ENCODE data around the gene DQX1.

Gene DQX1

DNA sequence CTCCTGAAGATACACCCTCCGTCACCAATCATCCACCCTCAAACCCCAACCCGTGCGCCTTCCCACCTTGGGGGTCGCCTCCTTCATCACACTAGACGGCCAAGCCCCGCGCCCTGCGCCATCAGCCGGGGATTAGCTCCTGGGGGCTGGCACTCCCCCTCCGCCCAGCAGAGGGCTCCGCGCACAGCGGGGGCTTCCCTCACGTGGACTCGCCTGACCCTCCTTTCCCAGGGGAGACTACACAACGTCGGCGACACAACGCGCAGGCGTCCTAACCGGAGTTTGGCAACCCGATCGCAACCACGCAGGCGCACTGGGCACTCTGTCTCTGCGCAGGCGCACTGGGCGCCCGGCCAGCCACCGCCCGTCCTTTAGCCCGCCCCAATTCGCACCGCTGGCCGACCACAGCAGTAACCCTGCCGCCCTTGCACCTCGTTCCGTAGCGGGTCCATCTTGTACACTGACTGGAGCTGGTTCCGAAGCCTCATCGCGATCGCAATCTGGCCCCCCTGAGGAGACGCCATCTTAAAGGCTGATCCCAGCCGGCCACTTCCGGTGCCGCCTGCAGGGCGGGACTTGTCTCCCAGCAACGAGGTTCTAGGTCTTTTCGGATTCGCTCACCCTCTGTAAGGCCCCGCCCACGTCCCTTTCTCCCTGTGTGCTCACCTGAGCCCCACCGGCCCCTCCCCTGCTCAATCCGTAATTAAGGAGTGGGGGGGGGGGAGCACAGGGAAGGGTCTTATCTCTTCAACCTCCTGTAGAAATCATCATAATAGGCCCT lies 18.7 kb downstream of the DQX1 start, which contains the start of gene PCGF1:
PCGF1 (minus strand) TSS at position 551 of the 781 bp plus-strand sequence; CDS start at position 524, 27 bp downstream.
- Histone ChIP-seq H3K4me1 (ENCODE audit: control insufficient read depth, insufficient read depth, low read length) (peaks cover 4% of the 10 kb centered on the region; the same call in 1 of the 2 replicates), H3K4me3 (ENCODE audit: low read depth, low read length) (peak within 1 kb of the TSS; percentile 100), H3K27ac (ENCODE audit: extremely low read depth, low read depth, low read length) (peak within 1 kb of the TSS; percentile 96), H3K36me3 (ENCODE audit: control insufficient read depth in 2 of 2, insufficient read depth in 1 of 2, low read length in 2 of 2) (peaks cover 4 to 20% of the 10 kb centered on the region in 2 experiments; a peak in 2 of 3 replicates), H3K9me3 (ENCODE audit: control insufficient read depth, insufficient read depth, low read depth, low read length) (no peaks in the 10 kb centered on the region)
- ChIA-PET CTCF (interaction anchor here (0.9 to 1.2 kb wide), 2 partner anchors 25 to 73 kb away, joined by 4 read pairs; no protein-coding TSS in a partner anchor), POLR2A (interaction anchor here (0.5 to 3.3 kb wide), 10 partner anchors 13 to 49 kb away, joined by 3 to 18 read pairs (median 5); partner anchors contain the start of genes AUP1, CCDC142, DQX1 and HTRA2)
- TF ChIP-seq GLIS2 (tag by site-specific recombination; IDR thresholded peaks at IDR 0.05), result peak; percentile 98
- TF ChIP-seq ZNF600 (tag by site-specific recombination; IDR thresholded peaks at IDR 0.05), result peak; percentile 64
- no peak for TF ChIP-seq ZNF785 (tag by site-specific recombination; IDR thresholded peaks at IDR 0.05)
- TF ChIP-seq ZFP37 (tag by site-specific recombination; IDR thresholded peaks at IDR 0.05), result peak; percentile 79; the same call in 1 of the 2 replicates
- TF ChIP-seq, protein P1, sequence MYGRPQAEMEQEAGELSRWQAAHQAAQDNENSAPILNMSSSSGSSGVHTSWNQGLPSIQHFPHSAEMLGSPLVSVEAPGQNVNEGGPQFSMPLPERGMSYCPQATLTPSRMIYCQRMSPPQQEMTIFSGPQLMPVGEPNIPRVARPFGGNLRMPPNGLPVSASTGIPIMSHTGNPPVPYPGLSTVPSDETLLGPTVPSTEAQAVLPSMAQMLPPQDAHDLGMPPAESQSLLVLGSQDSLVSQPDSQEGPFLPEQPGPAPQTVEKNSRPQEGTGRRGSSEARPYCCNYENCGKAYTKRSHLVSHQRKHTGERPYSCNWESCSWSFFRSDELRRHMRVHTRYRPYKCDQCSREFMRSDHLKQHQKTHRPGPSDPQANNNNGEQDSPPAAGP (tag by site-specific recombination; IDR thresholded peaks at IDR 0.05), result peak; percentile 95
- peak; percentile 55; the same call in 1 of the 2 replicates for TF ChIP-seq ZNF561 (tag by site-specific recombination; IDR thresholded peaks at IDR 0.05; ENCODE audit: borderline replicate concordance)
- TF ChIP-seq ZNF341 (tag by site-specific recombination; IDR thresholded peaks at IDR 0.05; ENCODE audit: low read depth), result 0 out of 2 replicates have a peak, but pooled peaks have one; percentile 24
- TF ChIP-seq, protein P2, sequence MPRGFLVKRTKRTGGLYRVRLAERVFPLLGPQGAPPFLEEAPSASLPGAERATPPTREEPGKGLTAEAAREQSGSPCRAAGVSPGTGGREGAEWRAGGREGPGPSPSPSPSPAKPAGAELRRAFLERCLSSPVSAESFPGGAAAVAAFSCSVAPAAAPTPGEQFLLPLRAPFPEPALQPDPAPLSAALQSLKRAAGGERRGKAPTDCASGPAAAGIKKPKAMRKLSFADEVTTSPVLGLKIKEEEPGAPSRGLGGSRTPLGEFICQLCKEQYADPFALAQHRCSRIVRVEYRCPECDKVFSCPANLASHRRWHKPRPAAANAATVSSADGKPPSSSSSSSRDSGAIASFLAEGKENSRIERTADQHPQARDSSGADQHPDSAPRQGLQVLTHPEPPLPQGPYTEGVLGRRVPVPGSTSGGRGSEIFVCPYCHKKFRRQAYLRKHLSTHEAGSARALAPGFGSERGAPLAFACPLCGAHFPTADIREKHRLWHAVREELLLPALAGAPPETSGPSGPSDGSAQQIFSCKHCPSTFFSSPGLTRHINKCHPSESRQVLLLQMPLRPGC (tag by site-specific recombination; IDR thresholded peaks at IDR 0.05), result peak; percentile 37; the same call in 1 of the 2 replicates
- TF ChIP-seq, protein P3, sequence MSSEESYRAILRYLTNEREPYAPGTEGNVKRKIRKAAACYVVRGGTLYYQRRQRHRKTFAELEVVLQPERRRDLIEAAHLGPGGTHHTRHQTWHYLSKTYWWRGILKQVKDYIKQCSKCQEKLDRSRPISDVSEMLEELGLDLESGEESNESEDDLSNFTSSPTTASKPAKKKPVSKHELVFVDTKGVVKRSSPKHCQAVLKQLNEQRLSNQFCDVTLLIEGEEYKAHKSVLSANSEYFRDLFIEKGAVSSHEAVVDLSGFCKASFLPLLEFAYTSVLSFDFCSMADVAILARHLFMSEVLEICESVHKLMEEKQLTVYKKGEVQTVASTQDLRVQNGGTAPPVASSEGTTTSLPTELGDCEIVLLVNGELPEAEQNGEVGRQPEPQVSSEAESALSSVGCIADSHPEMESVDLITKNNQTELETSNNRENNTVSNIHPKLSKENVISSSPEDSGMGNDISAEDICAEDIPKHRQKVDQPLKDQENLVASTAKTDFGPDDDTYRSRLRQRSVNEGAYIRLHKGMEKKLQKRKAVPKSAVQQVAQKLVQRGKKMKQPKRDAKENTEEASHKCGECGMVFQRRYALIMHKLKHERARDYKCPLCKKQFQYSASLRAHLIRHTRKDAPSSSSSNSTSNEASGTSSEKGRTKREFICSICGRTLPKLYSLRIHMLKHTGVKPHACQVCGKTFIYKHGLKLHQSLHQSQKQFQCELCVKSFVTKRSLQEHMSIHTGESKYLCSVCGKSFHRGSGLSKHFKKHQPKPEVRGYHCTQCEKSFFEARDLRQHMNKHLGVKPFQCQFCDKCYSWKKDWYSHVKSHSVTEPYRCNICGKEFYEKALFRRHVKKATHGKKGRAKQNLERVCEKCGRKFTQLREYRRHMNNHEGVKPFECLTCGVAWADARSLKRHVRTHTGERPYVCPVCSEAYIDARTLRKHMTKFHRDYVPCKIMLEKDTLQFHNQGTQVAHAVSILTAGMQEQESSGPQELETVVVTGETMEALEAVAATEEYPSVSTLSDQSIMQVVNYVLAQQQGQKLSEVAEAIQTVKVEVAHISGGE (tag by site-specific recombination; conservative IDR thresholded peaks at IDR 0.05; ENCODE audit: low read depth), result no peak
- TF ChIP-seq, protein P4, sequence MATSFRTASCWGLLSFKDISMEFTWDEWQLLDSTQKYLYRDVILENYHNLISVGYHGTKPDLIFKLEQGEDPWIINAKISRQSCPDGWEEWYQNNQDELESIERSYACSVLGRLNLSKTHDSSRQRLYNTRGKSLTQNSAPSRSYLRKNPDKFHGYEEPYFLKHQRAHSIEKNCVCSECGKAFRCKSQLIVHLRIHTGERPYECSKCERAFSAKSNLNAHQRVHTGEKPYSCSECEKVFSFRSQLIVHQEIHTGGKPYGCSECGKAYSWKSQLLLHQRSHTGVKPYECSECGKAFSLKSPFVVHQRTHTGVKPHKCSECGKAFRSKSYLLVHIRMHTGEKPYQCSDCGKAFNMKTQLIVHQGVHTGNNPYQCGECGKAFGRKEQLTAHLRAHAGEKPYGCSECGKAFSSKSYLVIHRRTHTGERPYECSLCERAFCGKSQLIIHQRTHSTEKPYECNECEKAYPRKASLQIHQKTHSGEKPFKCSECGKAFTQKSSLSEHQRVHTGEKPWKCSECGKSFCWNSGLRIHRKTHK (tag by site-specific recombination; IDR thresholded peaks at IDR 0.05), result no peak
- 0 out of 2 replicates have a peak, but pooled peaks have one; percentile 43 for TF ChIP-seq TRIM28 (IDR thresholded peaks at IDR 0.05; ENCODE audit: borderline replicate concordance, low read length)
- peak; percentile 51; the same call in 1 of the 2 replicates for TF ChIP-seq ZNF394 (tag by site-specific recombination; IDR thresholded peaks at IDR 0.05; ENCODE audit: borderline replicate concordance)
- peak; percentile 98 for TF ChIP-seq ZBTB8A (tag by site-specific recombination; IDR thresholded peaks at IDR 0.05)
- TF ChIP-seq, protein P5, sequence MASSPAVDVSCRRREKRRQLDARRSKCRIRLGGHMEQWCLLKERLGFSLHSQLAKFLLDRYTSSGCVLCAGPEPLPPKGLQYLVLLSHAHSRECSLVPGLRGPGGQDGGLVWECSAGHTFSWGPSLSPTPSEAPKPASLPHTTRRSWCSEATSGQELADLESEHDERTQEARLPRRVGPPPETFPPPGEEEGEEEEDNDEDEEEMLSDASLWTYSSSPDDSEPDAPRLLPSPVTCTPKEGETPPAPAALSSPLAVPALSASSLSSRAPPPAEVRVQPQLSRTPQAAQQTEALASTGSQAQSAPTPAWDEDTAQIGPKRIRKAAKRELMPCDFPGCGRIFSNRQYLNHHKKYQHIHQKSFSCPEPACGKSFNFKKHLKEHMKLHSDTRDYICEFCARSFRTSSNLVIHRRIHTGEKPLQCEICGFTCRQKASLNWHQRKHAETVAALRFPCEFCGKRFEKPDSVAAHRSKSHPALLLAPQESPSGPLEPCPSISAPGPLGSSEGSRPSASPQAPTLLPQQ (tag by site-specific recombination; IDR thresholded peaks at IDR 0.05), result peak; percentile 50; the same call in 1 of the 2 replicates
- peak; percentile 92 for TF ChIP-seq GLIS1 (tag by site-specific recombination; IDR thresholded peaks at IDR 0.05)
- no peak for TF ChIP-seq ZNF514 (tag by site-specific recombination; IDR thresholded peaks at IDR 0.05)
- TF ChIP-seq, protein P6, sequence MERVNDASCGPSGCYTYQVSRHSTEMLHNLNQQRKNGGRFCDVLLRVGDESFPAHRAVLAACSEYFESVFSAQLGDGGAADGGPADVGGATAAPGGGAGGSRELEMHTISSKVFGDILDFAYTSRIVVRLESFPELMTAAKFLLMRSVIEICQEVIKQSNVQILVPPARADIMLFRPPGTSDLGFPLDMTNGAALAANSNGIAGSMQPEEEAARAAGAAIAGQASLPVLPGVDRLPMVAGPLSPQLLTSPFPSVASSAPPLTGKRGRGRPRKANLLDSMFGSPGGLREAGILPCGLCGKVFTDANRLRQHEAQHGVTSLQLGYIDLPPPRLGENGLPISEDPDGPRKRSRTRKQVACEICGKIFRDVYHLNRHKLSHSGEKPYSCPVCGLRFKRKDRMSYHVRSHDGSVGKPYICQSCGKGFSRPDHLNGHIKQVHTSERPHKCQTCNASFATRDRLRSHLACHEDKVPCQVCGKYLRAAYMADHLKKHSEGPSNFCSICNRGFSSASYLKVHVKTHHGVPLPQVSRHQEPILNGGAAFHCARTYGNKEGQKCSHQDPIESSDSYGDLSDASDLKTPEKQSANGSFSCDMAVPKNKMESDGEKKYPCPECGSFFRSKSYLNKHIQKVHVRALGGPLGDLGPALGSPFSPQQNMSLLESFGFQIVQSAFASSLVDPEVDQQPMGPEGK (tag by site-specific recombination; IDR thresholded peaks at IDR 0.05), result peak; percentile 95
- no peak for TF ChIP-seq GLI2 (tag by site-specific recombination; IDR thresholded peaks at IDR 0.05; ENCODE audit: borderline replicate concordance, low read depth)
- TF ChIP-seq ZNF2 (tag by site-specific recombination; IDR thresholded peaks at IDR 0.05), result peak; percentile 84
- TF ChIP-seq ZNF140 (tag by site-specific recombination; IDR thresholded peaks at IDR 0.05), result no peak
- no peak for TF ChIP-seq ZNF48 (tag by site-specific recombination; IDR thresholded peaks at IDR 0.05)
- TF ChIP-seq, protein P7, sequence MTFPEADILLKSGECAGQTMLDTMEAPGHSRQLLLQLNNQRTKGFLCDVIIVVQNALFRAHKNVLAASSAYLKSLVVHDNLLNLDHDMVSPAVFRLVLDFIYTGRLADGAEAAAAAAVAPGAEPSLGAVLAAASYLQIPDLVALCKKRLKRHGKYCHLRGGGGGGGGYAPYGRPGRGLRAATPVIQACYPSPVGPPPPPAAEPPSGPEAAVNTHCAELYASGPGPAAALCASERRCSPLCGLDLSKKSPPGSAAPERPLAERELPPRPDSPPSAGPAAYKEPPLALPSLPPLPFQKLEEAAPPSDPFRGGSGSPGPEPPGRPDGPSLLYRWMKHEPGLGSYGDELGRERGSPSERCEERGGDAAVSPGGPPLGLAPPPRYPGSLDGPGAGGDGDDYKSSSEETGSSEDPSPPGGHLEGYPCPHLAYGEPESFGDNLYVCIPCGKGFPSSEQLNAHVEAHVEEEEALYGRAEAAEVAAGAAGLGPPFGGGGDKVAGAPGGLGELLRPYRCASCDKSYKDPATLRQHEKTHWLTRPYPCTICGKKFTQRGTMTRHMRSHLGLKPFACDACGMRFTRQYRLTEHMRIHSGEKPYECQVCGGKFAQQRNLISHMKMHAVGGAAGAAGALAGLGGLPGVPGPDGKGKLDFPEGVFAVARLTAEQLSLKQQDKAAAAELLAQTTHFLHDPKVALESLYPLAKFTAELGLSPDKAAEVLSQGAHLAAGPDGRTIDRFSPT (tag by site-specific recombination; IDR thresholded peaks at IDR 0.05), result peak; percentile 96
